Ectodermal cell (in vitro differentiated cells): ENCODE measurements around the gene RPL26.

Source experiments
- H3K27ac ChIP-seq: 2 replicates; pipeline ENCODE4 v1.7.0; 2013; ENCODE audit warnings: mild to moderate bottlenecking, low read depth, low read length; ENCODE audit not compliant: insufficient read depth, poor library complexity, severe bottlenecking
- H3K27me3 ChIP-seq: 2 replicates; pipeline ENCODE4 v1.7.0; 2013; ENCODE audit warnings: mild to moderate bottlenecking, low read length; ENCODE audit not compliant: insufficient read depth, control insufficient read depth, poor library complexity, severe bottlenecking
- H3K36me3 ChIP-seq: one replicate; pipeline ENCODE4 v1.7.0; 2013; ENCODE audit warnings: low read length; ENCODE audit not compliant: control insufficient read depth, insufficient read depth
- H3K4me1 ChIP-seq: one replicate; pipeline ENCODE4 v1.7.0; 2013; ENCODE audit warnings: low read length; ENCODE audit not compliant: control insufficient read depth, insufficient read depth
- H3K4me3 ChIP-seq: 2 replicates; pipeline ENCODE4 v1.7.0; 2013; ENCODE audit warnings: low read depth, low read length, control low read depth; ENCODE audit not compliant: insufficient read depth
- H3K9me3 ChIP-seq: 2 replicates; pipeline ENCODE4 v1.7.0; 2013; ENCODE audit warnings: mild to moderate bottlenecking, low read length, moderate library complexity; ENCODE audit not compliant: control insufficient read depth
- WGBS, 2 experiments: methylation state at CpG; one replicate each; pipeline ENCODE4 v1.1.7; 2013; ENCODE audit warnings: missing lambda C conversion rate in 2 of 2; 5-methylcytosine and 5-hydroxymethylcytosine counted together

Gene RPL26

GRCh38 chr17:8413328-8413727, 30.3 kb upstream of the RPL26 start:
- Histone ChIP-seq H3K9me3 (no peaks in the 10 kb centered on the region), H3K4me1 (no peaks in the 10 kb centered on the region), H3K4me3 (no peak overlapping the region), H3K36me3 (no peaks in the 10 kb centered on the region), H3K27me3 (peaks cover 3% of the 10 kb centered on the region), H3K27ac (no peak overlapping the region)
- WGBS, 2 experiments: 87 to 95% methylated on average over 4 of the region's 4 CpGs

- no peak overlapping the region for H3K4me3 ChIP-seq
- no peaks in the 10 kb centered on the region for H3K4me1 ChIP-seq
- no peaks in the 10 kb centered on the region for H3K36me3 ChIP-seq
- no peak overlapping the region for H3K27ac ChIP-seq
- WGBS, 2 experiments: 80% methylated on average over 5 of the region's 5 CpGs
- peaks cover 3% of the 10 kb centered on the region for H3K27me3 ChIP-seq
- no peaks in the 10 kb centered on the region for H3K9me3 ChIP-seq
Observed at GRCh38 chr17:8412089-8412488, 29.1 kb upstream of the RPL26 start.

DNA sequence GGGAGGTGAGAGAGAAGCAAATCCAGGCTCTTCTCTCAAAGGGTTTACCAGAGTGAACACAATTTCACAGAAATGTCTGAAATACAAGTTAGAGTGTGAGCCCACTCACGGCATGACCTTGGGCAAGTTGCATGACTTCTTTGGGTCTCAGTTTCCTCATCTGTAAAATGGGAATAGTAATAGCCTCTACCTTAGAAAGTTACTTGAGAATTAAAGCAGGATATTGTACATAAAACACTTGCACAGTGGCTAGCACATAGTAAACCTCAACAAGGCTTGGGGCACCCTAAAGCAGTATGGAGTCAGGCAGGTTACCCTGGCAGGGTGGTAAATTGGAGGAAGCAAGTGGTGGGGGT, 27.9 kb upstream of the RPL26 start:
- H3K9me3 ChIP-seq: no peaks in the 10 kb centered on the region
- H3K27ac ChIP-seq: no peak overlapping the region
- no peak overlapping the region for H3K4me3 ChIP-seq
- 81 to 83% methylated on average over 1 of the region's 1 CpG for WGBS, 2 experiments
- no peaks in the 10 kb centered on the region for H3K4me1 ChIP-seq
- peaks cover 3% of the 10 kb centered on the region for H3K27me3 ChIP-seq
- H3K36me3 ChIP-seq: no peaks in the 10 kb centered on the region

- H3K27me3 ChIP-seq: peaks cover 3% of the 10 kb centered on the region
- H3K4me3 ChIP-seq: no peak overlapping the region
- H3K27ac ChIP-seq: no peak overlapping the region
- no peaks in the 10 kb centered on the region for H3K36me3 ChIP-seq
- 37 to 40% methylated on average over 19 of the region's 19 CpGs for WGBS, 2 experiments
- no peaks in the 10 kb centered on the region for H3K9me3 ChIP-seq
- no peaks in the 10 kb centered on the region for H3K4me1 ChIP-seq
Observed at GRCh38 chr17:8409966-8410882, 27.2 kb upstream of the RPL26 start.

DNA sequence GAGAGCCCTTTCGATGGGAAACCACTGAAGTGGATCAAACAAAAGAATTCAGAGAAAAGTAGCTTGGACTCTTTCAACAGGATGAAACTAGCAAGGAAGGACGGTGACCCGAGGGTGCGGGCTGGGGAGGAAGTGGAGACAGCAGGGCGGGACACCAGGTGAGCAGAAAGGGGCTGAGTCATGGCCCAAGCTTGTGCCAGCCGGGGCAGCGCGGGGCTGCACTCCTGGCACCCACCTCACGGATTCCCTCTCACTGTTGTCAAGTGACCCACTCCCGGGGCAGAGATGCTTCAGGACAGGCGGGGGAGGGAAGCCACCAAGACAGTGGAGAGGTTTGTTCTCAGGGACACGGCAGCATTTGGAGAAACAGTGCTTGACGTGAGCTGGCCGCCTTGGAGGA, 25.4 kb upstream of the RPL26 start:
- peaks cover 3% of the 10 kb centered on the region for H3K27me3 ChIP-seq
- no peaks in the 10 kb centered on the region for H3K36me3 ChIP-seq
- WGBS, 2 experiments: 78 to 80% methylated on average over 14 of the region's 14 CpGs

GRCh38 chr17:8406174-8406573, 23.2 kb upstream of the RPL26 start:
- Histone ChIP-seq H3K9me3 (no peaks in the 10 kb centered on the region), H3K27ac (no peak overlapping the region), H3K27me3 (peaks cover 3% of the 10 kb centered on the region), H3K4me1 (no peaks in the 10 kb centered on the region), H3K36me3 (no peaks in the 10 kb centered on the region), H3K4me3 (no peak overlapping the region)
- 86 to 88% methylated on average over 2 of the region's 2 CpGs for WGBS, 2 experiments

More for the DNA sequence above, 25.4 kb upstream of the RPL26 start:
- Histone ChIP-seq H3K27ac (peak overlapping the region; percentile 16), H3K4me1 (no peaks in the 10 kb centered on the region), H3K4me3 (no peak overlapping the region), H3K9me3 (no peaks in the 10 kb centered on the region)

DNA sequence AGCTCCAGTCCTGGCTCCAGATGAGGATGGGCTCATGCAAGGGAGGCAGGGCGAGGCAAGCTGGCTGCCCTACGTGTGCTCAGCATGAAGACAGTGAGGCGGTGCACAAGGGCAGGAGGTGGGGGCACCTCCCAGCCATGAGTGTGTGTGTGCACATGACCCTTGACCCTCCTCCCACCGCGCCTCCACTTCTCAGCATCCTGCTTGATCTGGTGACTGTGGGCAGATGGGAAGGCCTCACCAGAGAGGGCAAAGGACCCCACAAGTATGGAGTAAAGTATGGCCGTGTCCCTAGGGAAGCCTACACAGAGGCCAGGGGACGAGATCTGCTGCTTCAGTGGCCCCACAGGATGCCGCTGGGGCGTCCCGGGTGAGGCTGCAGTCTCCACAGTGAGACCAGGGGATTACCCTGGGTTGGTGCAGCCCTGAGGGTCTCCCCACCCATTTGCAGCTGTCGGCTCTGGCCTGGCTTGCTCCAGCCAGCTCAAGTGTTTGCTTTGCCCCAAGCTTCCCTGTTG, 22.6 kb upstream of the RPL26 start:
- H3K36me3 ChIP-seq: no peaks in the 10 kb centered on the region
- peaks cover 2% of the 10 kb centered on the region for H3K27me3 ChIP-seq
- no peak overlapping the region for H3K4me3 ChIP-seq
- H3K9me3 ChIP-seq: no peaks in the 10 kb centered on the region
- no peak overlapping the region for H3K27ac ChIP-seq
- WGBS, 2 experiments: 91 to 94% methylated on average over 11 of the region's 11 CpGs
- no peaks in the 10 kb centered on the region for H3K4me1 ChIP-seq

GRCh38 chr17:8402921-8403536, 20.0 kb upstream of the RPL26 start:
- Histone ChIP-seq H3K4me1 (no peaks in the 10 kb centered on the region), H3K9me3 (no peaks in the 10 kb centered on the region), H3K36me3 (no peaks in the 10 kb centered on the region), H3K27me3 (no peaks in the 10 kb centered on the region), H3K27ac (no peak overlapping the region), H3K4me3 (no peak overlapping the region)
- 88 to 89% methylated on average over 10 to 11 of the region's 11 CpGs for WGBS, 2 experiments

DNA sequence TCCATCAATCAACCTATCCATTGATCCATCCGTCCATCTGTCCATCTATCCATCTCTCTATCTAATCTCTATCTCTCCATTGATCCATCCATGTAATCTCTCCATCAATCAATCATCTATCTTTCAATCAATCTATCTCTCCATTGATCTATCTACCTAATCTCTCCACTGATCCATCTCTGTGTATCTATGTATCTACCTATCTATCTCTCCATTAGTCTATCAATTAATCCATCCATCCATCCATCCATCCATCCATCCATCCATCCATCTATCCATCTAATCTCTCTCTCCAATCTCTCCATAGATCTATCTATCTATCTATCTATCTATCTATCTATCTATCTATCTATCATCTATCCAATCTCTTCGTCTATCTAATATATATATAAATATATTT, 18.1 kb upstream of the RPL26 start:
- H3K27ac ChIP-seq: no peak overlapping the region
- H3K9me3 ChIP-seq: no peaks in the 10 kb centered on the region
- H3K4me3 ChIP-seq: no peak overlapping the region
- H3K27me3 ChIP-seq: peaks cover 13% of the 10 kb centered on the region
- no peaks in the 10 kb centered on the region for H3K4me1 ChIP-seq
- whole genome bisulfite sequencing, 2 experiments: 87 to 88% methylated on average over 1 of the region's 2 CpGs
- no peaks in the 10 kb centered on the region for H3K36me3 ChIP-seq

DNA sequence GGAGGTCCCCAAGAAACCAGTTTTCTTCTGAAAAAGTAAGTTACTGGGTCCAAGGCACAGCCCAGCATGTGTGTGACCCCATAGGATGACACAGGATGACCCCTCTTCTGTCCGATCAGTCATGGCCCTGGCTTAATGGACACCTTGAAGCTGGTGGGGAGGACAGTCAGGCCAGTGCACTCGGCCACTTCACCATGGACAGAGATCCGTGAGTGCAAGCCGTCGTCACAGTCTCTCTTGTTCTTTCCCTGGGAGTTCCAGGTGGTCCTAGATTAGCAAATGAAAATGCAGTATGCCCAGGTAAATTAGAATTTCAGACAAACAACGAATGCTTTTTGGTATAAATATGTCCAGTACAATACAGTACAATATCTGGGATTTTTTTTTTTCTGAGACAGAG, 16.0 kb upstream of the RPL26 start:
- H3K27ac ChIP-seq: no peak overlapping the region
- H3K4me1 ChIP-seq: no peaks in the 10 kb centered on the region
- H3K9me3 ChIP-seq: no peaks in the 10 kb centered on the region
- no peak overlapping the region for H3K4me3 ChIP-seq
- WGBS, 2 experiments: 75 to 82% methylated on average over 6 of the region's 6 CpGs
- peaks cover 20% of the 10 kb centered on the region for H3K27me3 ChIP-seq
- H3K36me3 ChIP-seq: no peaks in the 10 kb centered on the region
